K562 (cell line): Measurements from ENCODE around the gene NGRN. TPM values are rescaled to one million over a fixed set of nuclear protein-coding genes. Genes with fewer than 3 reads are reported as not detected.

ENCODE experiments used
- CREBBP ChIP-seq: IDR thresholded peaks from one replicate; pipeline ENCODE4 v1.6.1; 2012; ENCODE audit warnings: low read depth, mild to moderate bottlenecking, control low read depth, inconsistent platforms, low read length
- CXXC5 ChIP-seq: fragments of 250-450 bp; sonication (Bioruptor Pico); IDR thresholded peaks from 2 replicates; pipeline ENCODE4 v1.8.0; 2022; ENCODE audit warnings: inconsistent platforms, mild to moderate bottlenecking, moderate library complexity
- LARP7 ChIP-seq: fragments of 450-650 bp; IDR thresholded peaks from 2 replicates; pipeline ENCODE4 v1.6.1; 2016
- NRF1 ChIP-seq, 2 experiments: fragments of 450-650 bp; IDR thresholded peaks in 1 of 2; conservative IDR thresholded peaks in 1 of 2; 2 replicates each; pipeline ENCODE4 v1.6.1; 2014; ENCODE audit warnings: mild to moderate bottlenecking in 2 of 2
- ZFP30 ChIP-seq: fragments of 250-450 bp; sonication (Bioruptor Pico); IDR thresholded peaks from 2 replicates; pipeline ENCODE4 v1.8.0; 2022; ENCODE audit warnings: moderate library complexity, mild to moderate bottlenecking, inconsistent platforms, borderline replicate concordance
- polyA plus RNA-seq, 8 experiments: library from polyadenylated mRNA; depleted of rRNA in 4 of 8; stranded (reverse) in 5 of 8; unstranded in 3 of 8; fragments of >200 nt; fragmentation: Nextera tagmentation in 2 of 8; fragmentation: Illumina TruSeq in 1 of 8; extraction: Ambion mirVana in 2 of 8; extraction: Trizol in 1 of 8; gene quantifications; 2 replicates each; pipeline versions ENCODE4 v1.2.1 to v1.2.3, GENCODE V29; 2011 to 2014; ENCODE audit warnings: inconsistent platforms in 1 of 8, missing spikeins in 1 of 8
- total RNA-seq, 7 experiments: library from RNA; depleted of rRNA in 6 of 7; stranded (reverse); fragments of >200 nt in 6 of 7; fragmentation: Illumina TruSeq in 2 of 7; extraction: Trizol in 2 of 7; gene quantifications; 2 replicates each; pipeline versions ENCODE4 v1.2.1 to v1.2.3, GENCODE V29; 2011 to 2021; ENCODE audit warnings: low replicate concordance in 1 of 7
- TF ChIP-seq, protein P1 (sequence below), 2 experiments: fragments of 450-650 bp; conservative IDR thresholded peaks; 2 replicates each; pipeline ENCODE4 v1.6.1; 2017; ENCODE audit warnings: mild to moderate bottlenecking in 2 of 2, moderate library complexity in 2 of 2
- TF ChIP-seq, protein P2 (sequence below): fragments of 250-450 bp; sonication (Bioruptor Pico); IDR thresholded peaks from 2 replicates; pipeline ENCODE4 v1.5.1; 2021; ENCODE audit warnings: mild to moderate bottlenecking

NGRN gene
- total and polyA plus RNA-seq, 9 of the 15 experiments (the other 6 are each of a cell fraction or from before 2014, with no cell fraction given) = 14.0 to 73.4 (median 60.0) TPM

DNA sequence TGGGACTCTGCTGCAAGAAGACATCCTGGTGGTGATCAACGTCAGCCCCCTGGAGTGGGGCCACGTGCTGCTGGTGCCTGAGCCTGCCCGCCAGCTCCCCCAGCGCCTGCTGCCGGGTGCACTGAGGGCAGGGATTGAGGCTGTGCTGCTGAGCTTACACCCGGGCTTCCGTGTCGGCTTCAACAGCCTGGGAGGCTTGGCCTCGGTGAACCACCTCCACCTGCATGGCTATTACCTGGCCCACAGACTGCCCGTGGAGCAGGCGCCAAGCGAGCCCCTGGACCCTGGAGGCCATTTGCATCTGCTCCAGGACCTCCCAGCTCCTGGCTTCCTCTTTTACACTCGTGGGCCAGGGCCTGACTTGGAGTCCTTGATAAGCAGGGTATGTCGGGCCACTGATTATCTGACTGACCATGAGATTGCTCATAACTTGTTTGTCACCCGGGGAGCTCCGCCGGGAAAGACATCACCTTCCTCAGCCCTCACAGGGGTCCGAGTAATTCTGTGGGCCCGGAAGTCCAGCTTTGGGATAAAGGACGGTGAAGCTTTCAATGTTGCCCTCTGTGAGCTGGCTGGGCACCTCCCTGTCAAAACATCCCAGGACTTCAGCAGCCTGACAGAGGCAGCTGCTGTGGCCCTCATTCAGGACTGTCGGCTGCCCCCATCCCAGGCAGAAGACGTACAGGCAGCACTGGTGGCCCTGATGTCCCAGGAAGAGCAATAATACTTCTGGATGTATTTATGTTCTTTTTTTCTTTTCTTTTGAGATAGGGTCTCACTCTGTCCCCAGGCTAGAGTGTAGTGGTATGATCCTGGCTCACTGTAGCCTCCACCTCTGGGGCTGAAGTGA is 23.9 kb upstream of the NGRN start (continued):
- TF ChIP-seq CXXC5 (CRISPR knock-in tag) = peak; percentile 55; the same call in 1 of the 2 replicates
- no peak for TF ChIP-seq CREBBP
- TF ChIP-seq NRF1 (conservative IDR thresholded peaks at IDR 0.05 in 1 of 2, IDR thresholded peaks at IDR 0.05 in 1 of 2) = peak in 1 of 2 experiments; percentile 34; a peak in 2 of 4 replicates
- TF ChIP-seq, protein P1, sequence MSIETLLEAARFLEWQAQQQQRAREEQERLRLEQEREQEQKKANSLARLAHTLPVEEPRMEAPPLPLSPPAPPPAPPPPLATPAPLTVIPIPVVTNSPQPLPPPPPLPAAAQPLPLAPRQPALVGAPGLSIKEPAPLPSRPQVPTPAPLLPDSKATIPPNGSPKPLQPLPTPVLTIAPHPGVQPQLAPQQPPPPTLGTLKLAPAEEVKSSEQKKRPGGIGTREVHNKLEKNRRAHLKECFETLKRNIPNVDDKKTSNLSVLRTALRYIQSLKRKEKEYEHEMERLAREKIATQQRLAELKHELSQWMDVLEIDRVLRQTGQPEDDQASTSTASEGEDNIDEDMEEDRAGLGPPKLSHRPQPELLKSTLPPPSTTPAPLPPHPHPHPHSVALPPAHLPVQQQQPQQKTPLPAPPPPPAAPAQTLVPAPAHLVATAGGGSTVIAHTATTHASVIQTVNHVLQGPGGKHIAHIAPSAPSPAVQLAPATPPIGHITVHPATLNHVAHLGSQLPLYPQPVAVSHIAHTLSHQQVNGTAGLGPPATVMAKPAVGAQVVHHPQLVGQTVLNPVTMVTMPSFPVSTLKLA (conservative IDR thresholded peaks at IDR 0.05) = peak; percentile 12 to 53; a peak in 2 of 4 replicates
- no peak for TF ChIP-seq LARP7
- no peak for TF ChIP-seq ZFP30 (CRISPR knock-in tag)
- TF ChIP-seq, protein P2, sequence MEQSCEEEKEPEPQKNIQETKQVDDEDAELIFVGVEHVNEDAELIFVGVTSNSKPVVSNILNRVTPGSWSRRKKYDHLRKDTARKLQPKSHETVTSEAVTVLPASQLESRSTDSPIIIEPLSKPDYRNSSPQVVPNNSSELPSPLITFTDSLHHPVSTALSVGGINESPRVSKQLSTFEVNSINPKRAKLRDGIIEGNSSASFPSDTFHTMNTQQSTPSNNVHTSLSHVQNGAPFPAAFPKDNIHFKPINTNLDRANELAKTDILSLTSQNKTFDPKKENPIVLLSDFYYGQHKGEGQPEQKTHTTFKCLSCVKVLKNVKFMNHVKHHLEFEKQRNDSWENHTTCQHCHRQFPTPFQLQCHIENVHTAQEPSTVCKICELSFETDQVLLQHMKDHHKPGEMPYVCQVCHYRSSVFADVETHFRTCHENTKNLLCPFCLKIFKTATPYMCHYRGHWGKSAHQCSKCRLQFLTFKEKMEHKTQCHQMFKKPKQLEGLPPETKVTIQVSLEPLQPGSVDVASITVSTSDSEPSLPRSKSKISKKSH (CRISPR knock-in tag) = no peak
- TF ChIP-seq, all 486 proteins: peak for 83
